Measurements from ENCODE around the gene CEP128.

CEP128 gene

GRCh38 chr14:80628547-80628946 is 313.0 kb downstream of the CEP128 start:
- DNase-seq, result no peak
- Histone ChIP-seq H3K36me3 (replicated peaks) (no peaks in the 10 kb centered on the region), H3K4me3 (ENCODE audit: low read depth, low read length) (no peak overlapping the region), H3K27me3 (replicated peaks) (no peaks in the 10 kb centered on the region), H3K27ac (no peak overlapping the region)
- in situ Hi-C loops (cut with HindIII; ENCODE audit: low pct_ligation_motif_present, low sequenced_read_pairs), result no loop called here
- no peak for TF ChIP-seq CTCF (IDR thresholded peaks at IDR 0.05; ENCODE audit: low read depth, low read length, missing control alignments)

GRCh38 chr14:80627745-80628144 is 313.8 kb downstream of the CEP128 start:
- in situ Hi-C loops (cut with HindIII; ENCODE audit: low pct_ligation_motif_present, low sequenced_read_pairs), result no loop called here
- H3K36me3 ChIP-seq (replicated peaks), result no peaks in the 10 kb centered on the region
- H3K27me3 ChIP-seq (replicated peaks), result no peaks in the 10 kb centered on the region
- no peak overlapping the region for H3K27ac ChIP-seq
- no peak overlapping the region for H3K4me3 ChIP-seq (ENCODE audit: low read depth, low read length)
- no peak for TF ChIP-seq CTCF (IDR thresholded peaks at IDR 0.05; ENCODE audit: low read depth, low read length, missing control alignments)
- no peak for DNase-seq

GRCh38 chr14:80624581-80624980 is 317.0 kb downstream of the CEP128 start:
- no peaks in the 10 kb centered on the region for H3K27me3 ChIP-seq (replicated peaks)
- H3K36me3 ChIP-seq (replicated peaks), result no peaks in the 10 kb centered on the region
- no peak overlapping the region for H3K4me3 ChIP-seq (ENCODE audit: low read depth, low read length)
- no peak overlapping the region for H3K27ac ChIP-seq
- DNase-seq, result no peak
- TF ChIP-seq CTCF (IDR thresholded peaks at IDR 0.05; ENCODE audit: low read depth, low read length, missing control alignments), result no peak
- in situ Hi-C loops (cut with HindIII; ENCODE audit: low pct_ligation_motif_present, low sequenced_read_pairs), result no loop called here

- no peak for DNase-seq
- TF ChIP-seq CTCF (IDR thresholded peaks at IDR 0.05; ENCODE audit: low read depth, low read length, missing control alignments), result no peak
Observed at GRCh38 chr14:80621701-80622100, 319.8 kb downstream of the CEP128 start.

GRCh38 chr14:80620434-80620833 is 321.1 kb downstream of the CEP128 start:
- no peak for DNase-seq
- no peak for TF ChIP-seq CTCF (IDR thresholded peaks at IDR 0.05; ENCODE audit: low read depth, low read length, missing control alignments)
- Histone ChIP-seq H3K4me3 (ENCODE audit: low read depth, low read length) (no peak overlapping the region), H3K27ac (no peak overlapping the region), H3K36me3 (replicated peaks) (no peaks in the 10 kb centered on the region), H3K27me3 (replicated peaks) (no peaks in the 10 kb centered on the region)
- in situ Hi-C loops (cut with HindIII; ENCODE audit: low pct_ligation_motif_present, low sequenced_read_pairs), result no loop called here

More at GRCh38 chr14:80621701-80622100, 319.8 kb downstream of the CEP128 start:
- no peak overlapping the region for H3K27ac ChIP-seq
- in situ Hi-C loops (cut with HindIII; ENCODE audit: low pct_ligation_motif_present, low sequenced_read_pairs), result no loop called here
- no peak overlapping the region for H3K4me3 ChIP-seq (ENCODE audit: low read depth, low read length)
- no peaks in the 10 kb centered on the region for H3K27me3 ChIP-seq (replicated peaks)
- no peaks in the 10 kb centered on the region for H3K36me3 ChIP-seq (replicated peaks)

- no peak for TF ChIP-seq CTCF (IDR thresholded peaks at IDR 0.05; ENCODE audit: low read depth, low read length, missing control alignments)
- Histone ChIP-seq H3K36me3 (replicated peaks) (no peaks in the 10 kb centered on the region), H3K27me3 (replicated peaks) (no peaks in the 10 kb centered on the region), H3K4me3 (ENCODE audit: low read depth, low read length) (no peak overlapping the region), H3K27ac (no peak overlapping the region)
- no peak for DNase-seq
- in situ Hi-C loops (cut with HindIII; ENCODE audit: low pct_ligation_motif_present, low sequenced_read_pairs), result no loop called here
Observed at GRCh38 chr14:80618751-80619329, 322.7 kb downstream of the CEP128 start.

Measured in brain microvascular endothelial cell (primary cell).